ENCODE data around the gene PTPN4. TPM values are rescaled to one million over a fixed set of nuclear protein-coding genes. Genes with fewer than 3 reads are reported as not detected.
A peak's percentile ranks its signal among the peaks of the same experiment; 100 is the strongest.

The PTPN4 gene
- total and polyA plus RNA-seq, 9 of the 15 experiments (the other 6 are each of a cell fraction or from before 2014, with no cell fraction given) = 5.0 to 32.8 (median 27.3) TPM

- TF ChIP-seq, protein P1, sequence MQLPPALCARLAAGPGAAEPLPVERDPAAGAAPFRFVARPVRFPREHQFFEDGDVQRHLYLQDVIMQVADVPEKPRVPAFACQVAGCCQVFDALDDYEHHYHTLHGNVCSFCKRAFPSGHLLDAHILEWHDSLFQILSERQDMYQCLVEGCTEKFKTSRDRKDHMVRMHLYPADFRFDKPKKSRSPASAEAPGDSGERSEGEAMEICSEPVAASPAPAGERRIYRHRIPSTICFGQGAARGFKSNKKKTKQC (CRISPR knock-in tag; IDR thresholded peaks at IDR 0.05) = no peak
- TF ChIP-seq ARID1B (IDR thresholded peaks at IDR 0.05) (peak; percentile 49), RBM14 (IDR thresholded peaks at IDR 0.05; ENCODE audit: borderline replicate concordance, insufficient read depth, low read depth, low read length) (no peak), BRF1 (IDR thresholded peaks at IDR 0.05; ENCODE audit: borderline replicate concordance, extremely low read depth, insufficient read length) (no peak), DPF2 (IDR thresholded peaks at IDR 0.05) (0 out of 2 replicates have a peak, but pooled peaks have one; percentile 22), KDM1A (IDR thresholded peaks at IDR 0.05) (no peak), TAL1 (IDR thresholded peaks at IDR 0.05) (peak; percentile 53), NFXL1 (CRISPR knock-in tag; IDR thresholded peaks at IDR 0.05) (no peak)
Observed at GRCh38 chr2:120001471-120001870, 241.7 kb downstream of the PTPN4 start (continued).

GRCh38 chr2:120004254-120004653, 244.5 kb downstream of the PTPN4 start:
- CTCF ChIA-PET (ENCODE audit: low intra/inter-chr PET ratio) = no interaction called here
- no peaks in the 10 kb centered on the region for H4K20me1 ChIP-seq (replicated peaks; ENCODE audit: control insufficient read depth, insufficient read depth, low read length)
- H2AFZ ChIP-seq (ENCODE audit: low read depth, low read length) = 0 out of 2 replicates have a peak overlapping the region, but pooled peaks have one; percentile 9
- H3K4me2 ChIP-seq (ENCODE audit: insufficient read depth, low read length) = no peak overlapping the region
- FAIRE-seq = no peak
- no peaks in the 10 kb centered on the region for H3K9me3 ChIP-seq (replicated peaks; ENCODE audit: control insufficient read depth, insufficient read depth, low read depth, low read length)
- peaks cover 0 to 4% of the 10 kb centered on the region in 2 experiments; a peak in 3 of 5 replicates for H3K4me1 ChIP-seq (replicated peaks in 1 of 2; ENCODE audit: control insufficient read depth in 2 of 2, insufficient read depth in 2 of 2, low read length in 2 of 2)
- TF ChIP-seq KDM4B (IDR thresholded peaks at IDR 0.05; ENCODE audit: borderline replicate concordance in 2 of 2, low read depth in 1 of 2) = no peak
- no peak for TF ChIP-seq ZNF644 (tag; IDR thresholded peaks at IDR 0.05; ENCODE audit: low read depth)
- TF ChIP-seq, protein P2, sequence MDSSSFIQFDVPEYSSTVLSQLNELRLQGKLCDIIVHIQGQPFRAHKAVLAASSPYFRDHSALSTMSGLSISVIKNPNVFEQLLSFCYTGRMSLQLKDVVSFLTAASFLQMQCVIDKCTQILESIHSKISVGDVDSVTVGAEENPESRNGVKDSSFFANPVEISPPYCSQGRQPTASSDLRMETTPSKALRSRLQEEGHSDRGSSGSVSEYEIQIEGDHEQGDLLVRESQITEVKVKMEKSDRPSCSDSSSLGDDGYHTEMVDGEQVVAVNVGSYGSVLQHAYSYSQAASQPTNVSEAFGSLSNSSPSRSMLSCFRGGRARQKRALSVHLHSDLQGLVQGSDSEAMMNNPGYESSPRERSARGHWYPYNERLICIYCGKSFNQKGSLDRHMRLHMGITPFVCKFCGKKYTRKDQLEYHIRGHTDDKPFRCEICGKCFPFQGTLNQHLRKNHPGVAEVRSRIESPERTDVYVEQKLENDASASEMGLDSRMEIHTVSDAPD (CRISPR knock-in tag; IDR thresholded peaks at IDR 0.05) = no peak
- no peak for TF ChIP-seq FOS (IDR thresholded peaks at IDR 0.05; ENCODE audit: extremely low read depth, insufficient read length)
- TF ChIP-seq MLLT1 (IDR thresholded peaks at IDR 0.05) = no peak
- no peak for TF ChIP-seq SRSF9 (IDR thresholded peaks at IDR 0.05; ENCODE audit: borderline replicate concordance, low read depth, low read length)
- no peak for TF ChIP-seq RFX1 (IDR thresholded peaks at IDR 0.05)
- no peak for TF ChIP-seq SMAD1 (IDR thresholded peaks at IDR 0.05; ENCODE audit: low read depth, low read length, partially characterized antibody)
- BruUV-seq (replicated peaks) = no TSS peak
- H3K9me1 ChIP-seq (ENCODE audit: control insufficient read depth, insufficient read depth, low read length) = no peaks in the 10 kb centered on the region
- no peak for ATAC-seq
- no peak overlapping the region for H3K9ac ChIP-seq (ENCODE audit: insufficient read depth in 1 of 2, low read depth in 2 of 2, low read length in 2 of 2)
- intact Hi-C loops (cut with micrococcal nuclease) (no loop called here), in situ Hi-C loops (cut with MboI) (no loop called here)
- no peak overlapping the region for H3K27ac ChIP-seq (ENCODE audit: extremely low read depth, low read depth, low read length)
- H3K4me3 ChIP-seq = no peak overlapping the region
- POLR2A ChIA-PET = interaction anchor here (0.5 to 1.8 kb wide), 4 partner anchors 9 to 245 kb away, joined by 3 to 5 read pairs (median 3); partner anchors contain the start of genes EPB41L5 and PTPN4
- H3K27me3 ChIP-seq (ENCODE audit: control insufficient read depth in 2 of 2, insufficient read depth in 2 of 2, low read length in 2 of 2) = no peaks in the 10 kb centered on the region
- DNase-seq (ENCODE audit: extremely low read depth in 1 of 4, low spot score in 3 of 4) = no peak
- no peaks in the 10 kb centered on the region for H3K36me3 ChIP-seq (ENCODE audit: control insufficient read depth, insufficient read depth, low read length)
- no peaks in the 10 kb centered on the region for H3K79me2 ChIP-seq (ENCODE audit: control insufficient read depth, insufficient read depth, low read length)

All from K562 (cell line).